ENCODE data around the gene ADAMTS17.

- TF ChIP-seq POLR2A (IDR thresholded peaks at IDR 0.05; ENCODE audit: low read depth, low read length) (no peak), TAF1 (IDR thresholded peaks at IDR 0.05; ENCODE audit: borderline replicate concordance, low read depth, low read length) (no peak)
Measured at GRCh38 chr15:100124361-100124760, 217.4 kb downstream of the ADAMTS17 start.
